NT2/D1 (cell line): ENCODE results near the gene HERPUD1.

Experiments used
- YY1 ChIP-seq: IDR thresholded peaks from 2 replicates; pipeline ENCODE4 v1.6.1; 2011; ENCODE audit not compliant: insufficient read length, insufficient read depth
- ZNF274 ChIP-seq: IDR thresholded peaks from 2 replicates; pipeline ENCODE4 v1.6.1; 2011; ENCODE audit warnings: mild to moderate bottlenecking, low read depth, low read length

GRCh38 chr16:56985288-56985961 is 53.5 kb downstream of the HERPUD1 start:
- TF ChIP-seq ZNF274 (no peak), YY1 (no peak)
